GM21786 (cell line): ENCODE data around the gene BIRC7.

Experiments
- ATAC-seq: cut with Tn5 transposase; IDR thresholded peaks from one replicate; pipeline ENCODE4 v1.9.1; 2021; ENCODE audit not compliant: unreplicated experiment

Gene BIRC7

GRCh38 chr20:63224412-63225081 is 11.2 kb upstream of the BIRC7 start:
- no peak for ATAC-seq

DNA sequence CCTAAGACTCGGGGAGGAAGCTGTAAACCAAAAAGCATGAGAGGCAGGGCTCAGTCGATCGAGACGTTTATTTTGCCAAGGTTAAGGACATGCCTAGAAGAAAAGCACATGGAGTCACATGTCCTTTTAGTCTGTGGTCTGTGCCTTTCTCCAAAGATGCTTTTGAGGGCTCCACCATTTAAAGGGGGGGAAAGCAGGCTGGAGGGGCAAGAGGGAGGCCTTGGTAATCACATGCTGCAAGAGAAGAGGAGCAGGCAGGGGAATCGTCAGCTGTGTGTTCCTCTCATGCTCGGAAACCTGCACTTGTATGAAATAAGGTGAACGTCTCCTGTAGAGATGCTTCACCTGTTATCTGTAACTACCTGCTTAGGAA is 10.6 kb upstream of the BIRC7 start:
- ATAC-seq: no peak

GRCh38 chr20:63226042-63226943 is 9.4 kb upstream of the BIRC7 start:
- no peak for ATAC-seq

GRCh38 chr20:63227260-63227659 is 8.4 kb upstream of the BIRC7 start:
- ATAC-seq: no peak

DNA sequence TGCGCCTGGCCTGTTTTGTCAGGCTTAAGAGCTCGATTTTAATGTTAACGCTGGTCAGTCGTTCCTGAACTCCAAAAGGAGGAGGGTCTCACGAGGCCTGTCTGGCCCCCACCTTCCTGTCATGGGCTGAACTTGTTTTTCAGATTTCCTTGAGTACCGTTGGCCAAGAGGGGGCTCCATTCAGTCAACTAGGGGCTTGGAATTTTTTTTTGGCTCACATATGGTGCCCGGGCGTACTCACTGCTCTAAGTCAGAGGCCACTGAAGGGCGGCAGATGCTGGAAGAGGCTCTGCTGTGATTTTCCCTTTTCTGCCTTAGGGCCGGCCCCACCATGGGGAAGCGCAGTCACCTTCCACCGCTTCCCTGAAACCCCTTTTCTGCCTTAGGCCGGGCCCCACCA is 6.9 kb upstream of the BIRC7 start:
- no peak for ATAC-seq

DNA sequence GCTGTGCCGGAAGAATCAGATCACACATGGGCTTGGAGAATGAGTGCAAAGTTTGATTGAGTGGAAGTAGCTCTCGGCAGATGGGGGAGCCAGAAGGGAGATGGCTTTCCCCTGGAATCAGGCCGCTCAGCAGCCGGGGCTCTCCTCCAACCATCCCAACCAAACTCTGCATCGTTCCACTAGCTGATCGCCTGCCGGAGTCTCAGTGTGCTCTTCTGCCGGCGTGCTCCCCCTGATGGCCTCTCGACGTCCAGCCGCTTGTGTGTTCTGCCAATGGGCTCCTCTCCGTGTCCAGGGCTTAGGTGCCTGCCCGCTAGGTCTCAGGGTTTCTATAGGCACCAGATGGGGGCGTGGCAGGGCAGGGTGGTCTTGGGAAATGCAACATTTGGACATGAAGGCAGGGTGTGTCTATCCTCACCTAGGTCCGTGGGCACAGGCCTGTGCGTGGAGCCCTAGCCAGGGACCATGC is 4.9 kb upstream of the BIRC7 start:
- no peak for ATAC-seq

GRCh38 chr20:63232235-63233060 is 3.3 kb upstream of the BIRC7 start:
- no peak for ATAC-seq

DNA sequence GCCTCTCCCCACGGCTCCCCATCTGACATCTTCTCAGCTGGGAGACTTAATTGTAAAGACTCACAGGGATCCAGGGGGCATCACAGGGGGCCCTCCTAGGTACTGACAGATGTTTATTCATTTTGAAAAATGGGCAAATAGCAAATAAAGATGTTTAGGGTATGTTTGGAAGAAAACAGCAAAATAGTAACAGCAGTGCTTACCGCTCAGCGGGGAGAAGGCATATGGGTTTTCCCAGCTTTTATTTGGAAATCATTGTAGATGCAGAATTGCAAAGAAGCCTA is 2.7 kb upstream of the BIRC7 start:
- ATAC-seq: no peak

DNA sequence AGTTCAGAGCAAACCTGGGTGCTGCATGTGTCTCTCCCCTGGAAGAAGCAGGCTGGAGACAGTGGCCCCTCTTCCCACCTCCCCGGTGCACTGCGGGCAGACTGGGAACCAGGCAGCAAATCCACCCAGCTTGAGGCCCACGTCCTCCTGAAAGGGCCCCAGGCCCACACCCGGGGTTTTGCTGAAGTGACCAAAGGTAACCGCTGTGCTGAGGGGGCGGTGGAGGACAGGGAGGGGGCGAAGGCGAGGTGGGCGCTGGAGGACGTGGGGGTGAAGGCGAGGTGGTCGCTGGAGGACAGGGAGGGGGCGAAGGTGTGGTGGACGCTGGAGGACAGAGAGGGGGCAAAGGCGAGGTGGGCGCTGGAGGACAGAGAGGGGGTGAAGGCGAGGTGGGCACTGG is 1.8 kb upstream of the BIRC7 start:
- no peak for ATAC-seq

GRCh38 chr20:63234693-63235398 is 859 bp upstream of the BIRC7 start:
- no peak for ATAC-seq

GRCh38 chr20:63236116-63236837 is 572 bp downstream of the BIRC7 start:
- no peak for ATAC-seq

DNA sequence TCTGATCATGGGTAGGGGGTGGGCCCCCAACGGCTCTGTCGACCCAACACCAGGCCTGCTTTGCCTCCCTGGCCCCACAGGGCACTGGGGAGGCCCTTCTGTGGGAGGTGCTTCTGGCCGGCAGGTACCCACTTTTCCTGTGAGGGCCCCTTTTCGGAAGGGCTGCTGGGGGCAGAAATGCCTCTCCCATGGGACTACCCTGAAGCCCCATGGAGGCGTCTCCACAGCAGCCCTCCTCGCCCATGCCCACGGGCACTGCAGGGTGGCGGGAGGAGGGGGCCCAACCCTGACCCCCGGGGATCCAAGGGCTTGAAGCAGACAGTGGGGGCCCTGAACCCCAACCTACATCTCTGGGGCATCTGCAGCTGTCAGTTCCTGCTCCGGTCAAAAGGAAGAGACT is 2.3 kb downstream of the BIRC7 start:
- no peak for ATAC-seq

- ATAC-seq: no peak
These were observed 2.9 kb downstream of the BIRC7 start for GRCh38 chr20:63238514-63239125.

DNA sequence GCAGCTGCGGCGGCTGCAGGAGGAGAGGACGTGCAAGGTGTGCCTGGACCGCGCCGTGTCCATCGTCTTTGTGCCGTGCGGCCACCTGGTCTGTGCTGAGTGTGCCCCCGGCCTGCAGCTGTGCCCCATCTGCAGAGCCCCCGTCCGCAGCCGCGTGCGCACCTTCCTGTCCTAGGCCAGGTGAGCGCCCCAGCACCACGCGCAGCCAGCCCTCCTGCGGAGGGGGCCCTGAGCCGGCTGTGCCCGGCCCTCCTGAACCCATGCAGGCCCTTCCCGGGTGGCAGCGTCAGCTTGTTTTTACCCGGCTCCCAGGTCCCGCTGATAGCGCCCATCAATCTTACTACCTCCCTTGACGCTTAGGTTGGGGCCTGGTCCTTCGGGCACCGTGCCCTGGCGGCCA is 3.7 kb downstream of the BIRC7 start:
- ATAC-seq: no peak

GRCh38 chr20:63240004-63240403 is 4.3 kb downstream of the BIRC7 start:
- ATAC-seq: no peak

- ATAC-seq: no peak
These were observed 5.6 kb downstream of the BIRC7 start for GRCh38 chr20:63241272-63241671.

- ATAC-seq: no peak
These were observed 7.0 kb downstream of the BIRC7 start for GRCh38 chr20:63242736-63243135.

DNA sequence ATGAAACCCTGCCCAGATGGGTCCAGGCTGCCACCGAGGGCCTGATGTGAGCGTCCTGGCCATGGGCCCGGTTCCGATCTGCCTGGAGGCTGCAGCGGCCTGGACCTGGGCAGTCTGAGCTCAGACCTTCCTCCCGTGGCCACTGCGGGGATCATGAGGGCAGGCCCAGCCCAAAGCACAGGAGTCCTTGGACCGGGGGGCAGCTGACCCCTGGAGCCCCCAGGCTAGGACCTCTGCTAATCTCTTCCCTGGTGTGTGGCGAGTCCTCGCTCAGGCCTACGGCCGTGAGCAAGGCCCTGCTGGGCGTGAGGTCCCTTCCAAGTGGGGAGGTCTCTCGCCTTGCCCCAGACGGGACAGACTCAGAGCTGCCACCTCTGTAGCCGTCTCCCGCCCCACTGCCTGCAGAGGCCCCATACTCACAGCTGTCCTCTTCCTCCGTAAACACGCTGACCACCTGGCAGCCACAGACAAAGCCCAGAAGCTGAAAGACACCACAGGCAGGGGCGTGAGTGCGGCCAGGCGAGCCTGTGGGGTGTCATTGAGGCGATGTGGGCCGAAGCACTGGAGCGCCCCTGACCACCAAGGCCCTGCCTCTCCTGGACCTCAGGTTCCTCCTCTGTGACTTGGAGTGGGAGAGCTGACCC is 8.0 kb downstream of the BIRC7 start:
- ATAC-seq: no peak

- no peak for ATAC-seq
These were observed 8.8 kb downstream of the BIRC7 start for GRCh38 chr20:63244468-63244867.
